ENCODE results near the gene SORBS2.

Gene SORBS2

DNA sequence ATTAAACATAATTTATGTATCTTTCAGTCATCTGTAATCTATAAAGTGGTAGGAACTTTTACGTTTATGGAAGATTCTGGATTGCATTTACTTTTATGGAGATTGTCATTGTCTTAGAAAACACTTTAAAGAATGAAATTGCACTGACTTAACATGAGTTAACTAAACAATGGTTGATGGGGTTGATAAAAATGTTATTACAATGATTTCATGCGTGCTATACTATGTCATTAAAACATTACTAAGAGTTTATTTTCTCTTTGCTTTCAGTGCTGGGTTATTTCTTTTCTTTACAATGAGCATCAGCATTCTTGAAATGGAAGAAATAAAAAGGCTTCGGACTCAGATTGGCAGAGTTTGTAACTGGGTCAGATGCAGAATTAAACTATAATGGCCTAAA, 209.6 kb downstream of the SORBS2 start:
- TF ChIP-seq, protein P1, sequence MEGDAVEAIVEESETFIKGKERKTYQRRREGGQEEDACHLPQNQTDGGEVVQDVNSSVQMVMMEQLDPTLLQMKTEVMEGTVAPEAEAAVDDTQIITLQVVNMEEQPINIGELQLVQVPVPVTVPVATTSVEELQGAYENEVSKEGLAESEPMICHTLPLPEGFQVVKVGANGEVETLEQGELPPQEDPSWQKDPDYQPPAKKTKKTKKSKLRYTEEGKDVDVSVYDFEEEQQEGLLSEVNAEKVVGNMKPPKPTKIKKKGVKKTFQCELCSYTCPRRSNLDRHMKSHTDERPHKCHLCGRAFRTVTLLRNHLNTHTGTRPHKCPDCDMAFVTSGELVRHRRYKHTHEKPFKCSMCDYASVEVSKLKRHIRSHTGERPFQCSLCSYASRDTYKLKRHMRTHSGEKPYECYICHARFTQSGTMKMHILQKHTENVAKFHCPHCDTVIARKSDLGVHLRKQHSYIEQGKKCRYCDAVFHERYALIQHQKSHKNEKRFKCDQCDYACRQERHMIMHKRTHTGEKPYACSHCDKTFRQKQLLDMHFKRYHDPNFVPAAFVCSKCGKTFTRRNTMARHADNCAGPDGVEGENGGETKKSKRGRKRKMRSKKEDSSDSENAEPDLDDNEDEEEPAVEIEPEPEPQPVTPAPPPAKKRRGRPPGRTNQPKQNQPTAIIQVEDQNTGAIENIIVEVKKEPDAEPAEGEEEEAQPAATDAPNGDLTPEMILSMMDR (conservative IDR thresholded peaks at IDR 0.05): no peak
- H3K27ac ChIP-seq: peak overlapping the region; percentile 46; the same call in 1 of the 2 replicates

DNA sequence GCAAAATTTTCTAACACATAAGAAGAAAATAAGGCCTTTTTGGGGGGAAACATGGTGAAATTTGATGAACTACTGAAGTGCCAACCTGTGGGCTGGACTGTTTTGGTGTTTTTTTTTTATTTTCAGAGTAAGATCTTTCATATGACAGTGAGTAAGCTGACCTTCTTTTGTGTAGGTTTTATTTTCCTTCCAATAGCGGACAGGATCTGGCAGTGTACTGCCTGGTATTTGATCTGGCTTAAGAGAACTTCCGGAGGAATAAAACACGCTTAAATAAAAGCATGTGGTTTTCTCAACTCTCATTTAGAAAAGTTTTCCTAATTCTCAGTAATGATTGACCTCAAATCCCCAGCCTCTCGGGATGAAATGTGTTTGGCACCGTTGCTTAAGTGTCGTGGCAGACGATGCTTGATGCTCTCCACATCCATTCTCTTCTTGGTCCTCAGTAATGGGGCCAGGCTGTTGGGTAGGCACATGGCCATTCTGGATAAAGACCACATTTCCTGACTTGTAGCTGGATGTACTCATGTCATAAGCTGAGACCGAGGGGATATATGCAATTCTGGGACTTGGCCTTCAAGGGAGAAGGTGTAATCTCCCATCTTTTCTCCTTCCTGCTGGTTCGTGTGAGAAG, 211.1 kb downstream of the SORBS2 start:
- peak overlapping the region; percentile 46 for H3K27ac ChIP-seq
- TF ChIP-seq, protein P1 (conservative IDR thresholded peaks at IDR 0.05): no peak

DNA sequence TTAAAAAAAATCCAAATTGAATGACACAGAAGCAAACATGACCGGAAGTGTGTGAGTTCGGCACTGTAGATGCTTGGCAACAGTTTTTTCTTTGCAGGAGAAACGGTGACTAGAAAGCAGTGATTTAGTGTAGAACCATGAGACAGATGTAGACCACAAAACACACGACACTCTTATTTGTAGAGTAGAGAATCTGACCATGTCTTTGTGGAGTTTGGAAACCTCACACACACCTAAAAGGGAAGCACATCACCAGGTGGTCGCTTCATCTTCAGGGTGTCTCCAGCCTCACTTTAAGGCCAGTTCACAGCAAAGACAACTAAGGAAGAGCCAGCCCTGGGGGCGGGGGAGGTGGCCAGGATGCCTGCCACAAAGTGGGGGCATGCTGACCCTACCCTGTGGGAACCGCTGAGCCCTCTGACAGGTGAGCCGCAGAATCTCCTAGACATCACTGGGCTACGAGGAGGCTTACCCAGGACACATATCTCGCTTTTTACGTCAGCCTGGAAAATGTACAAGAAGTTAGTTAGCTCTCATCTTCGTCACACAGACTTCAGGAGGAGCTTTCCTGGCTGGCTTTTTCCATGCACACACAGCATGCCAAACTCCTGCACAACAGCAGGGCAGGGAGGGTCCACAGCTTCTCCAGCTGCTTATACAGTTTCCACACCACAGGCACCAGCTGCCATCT, 212.3 kb downstream of the SORBS2 start:
- H3K27ac ChIP-seq: peak overlapping the region; percentile 46; the same call in 1 of the 2 replicates
- TF ChIP-seq, protein P1 (conservative IDR thresholded peaks at IDR 0.05): no peak

DNA sequence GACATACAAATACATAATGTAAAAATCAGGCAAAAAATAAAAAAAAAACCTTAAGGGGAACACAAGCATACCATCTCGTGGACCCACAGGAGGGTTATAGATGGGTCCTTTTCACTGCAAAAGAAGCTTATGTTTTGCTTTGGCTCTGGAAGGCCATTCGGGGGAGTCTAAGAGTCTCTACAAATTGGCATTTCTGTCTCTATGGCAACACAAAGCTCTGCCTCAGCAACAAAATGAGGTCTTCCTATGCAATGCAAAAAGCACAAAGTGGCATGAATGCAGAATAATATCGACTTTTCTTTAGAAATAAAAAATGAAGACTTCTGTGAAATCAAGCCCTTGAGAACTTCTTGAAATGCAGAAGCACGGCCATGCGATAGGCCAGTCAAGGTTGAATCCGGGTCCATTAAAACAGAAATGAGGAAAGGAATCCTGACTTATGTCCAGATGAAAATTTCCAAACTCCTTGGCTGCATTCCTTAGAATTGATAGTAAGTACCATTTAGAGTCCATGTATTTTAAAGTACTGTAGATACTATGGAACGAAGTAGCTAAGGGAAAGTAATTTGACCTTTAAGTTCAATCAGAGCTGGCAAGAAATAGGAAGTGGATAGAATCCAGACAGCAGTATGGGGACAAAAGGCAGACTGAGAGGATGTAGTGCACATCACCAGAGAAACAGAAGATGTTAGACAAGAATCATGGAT, 213.0 kb downstream of the SORBS2 start:
- no peak overlapping the region for H3K27ac ChIP-seq
- TF ChIP-seq, protein P1 (conservative IDR thresholded peaks at IDR 0.05): no peak

DNA sequence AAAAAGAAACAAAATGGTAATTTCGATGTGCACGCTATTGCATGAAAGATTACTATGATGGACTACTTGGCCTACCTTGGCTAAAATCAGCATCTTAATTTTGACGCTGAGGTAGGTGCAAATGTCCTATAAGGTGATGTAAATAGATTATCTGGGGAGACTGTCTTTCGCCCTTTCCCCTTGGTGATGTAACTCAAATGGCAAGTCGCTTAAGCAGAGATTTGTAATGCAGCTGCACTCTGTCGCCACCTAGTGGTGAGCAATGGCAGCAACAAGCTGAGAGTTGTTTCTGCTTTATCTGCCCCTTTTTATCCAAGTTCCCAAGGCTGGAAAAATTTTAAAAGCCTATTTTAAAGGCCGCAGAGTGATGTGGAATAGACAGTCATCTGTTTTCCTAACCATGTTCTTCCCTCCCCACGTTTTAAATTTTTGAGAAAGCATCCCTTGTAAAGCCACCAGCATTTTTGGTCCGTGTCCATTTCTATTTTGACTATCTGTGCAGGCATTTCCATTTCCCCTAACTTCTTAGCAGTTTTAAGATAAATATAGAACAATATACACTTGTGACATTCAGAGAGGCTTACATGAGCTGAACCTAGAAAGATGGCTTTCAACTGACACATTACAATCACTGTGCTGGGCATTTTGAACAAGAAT, 214.3 kb downstream of the SORBS2 start:
- no peak overlapping the region for H3K27ac ChIP-seq
- TF ChIP-seq, protein P1 (conservative IDR thresholded peaks at IDR 0.05): peak; percentile 100

DNA sequence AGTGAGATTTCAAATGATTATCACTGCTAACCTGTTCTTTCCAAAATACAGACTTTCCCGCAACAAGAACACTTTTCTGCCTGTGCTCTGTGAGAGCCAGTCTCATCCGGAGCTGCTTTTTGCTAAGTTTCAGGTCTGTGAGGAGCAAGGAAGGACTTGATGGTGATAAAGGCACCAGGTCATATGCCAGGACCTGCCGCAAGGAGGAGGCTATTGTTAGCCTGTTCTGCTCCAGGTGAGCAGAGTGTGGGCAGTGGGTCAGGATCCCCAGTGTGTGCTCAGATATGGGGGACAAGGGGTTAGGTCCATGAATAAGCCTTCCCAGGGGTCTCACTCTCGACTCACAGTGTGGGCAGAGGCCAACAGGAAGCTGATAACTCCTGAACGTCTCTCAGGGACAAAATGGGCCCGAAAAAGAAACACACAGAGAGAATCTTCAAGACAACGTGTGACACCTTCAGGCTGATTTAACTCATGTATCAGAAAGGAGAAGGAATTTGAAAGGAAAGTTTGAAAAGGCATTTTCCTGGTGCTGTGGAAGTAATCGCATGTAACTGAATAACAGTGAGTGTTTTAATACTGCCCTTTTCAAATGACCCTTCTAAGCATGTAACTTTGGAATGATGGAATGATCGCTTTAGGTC, 219.0 kb downstream of the SORBS2 start:
- TF ChIP-seq, protein P1 (conservative IDR thresholded peaks at IDR 0.05): no peak
- H3K27ac ChIP-seq: peak overlapping the region; percentile 49

Data from VCaP (cell line).